ENCODE data around the gene ZNF575. TPM values are rescaled to one million over a fixed set of nuclear protein-coding genes. Genes with fewer than 3 reads are reported as not detected.

Gene ZNF575
- total RNA-seq, 1 experiment from 2014 or later: 6.5 TPM

DNA sequence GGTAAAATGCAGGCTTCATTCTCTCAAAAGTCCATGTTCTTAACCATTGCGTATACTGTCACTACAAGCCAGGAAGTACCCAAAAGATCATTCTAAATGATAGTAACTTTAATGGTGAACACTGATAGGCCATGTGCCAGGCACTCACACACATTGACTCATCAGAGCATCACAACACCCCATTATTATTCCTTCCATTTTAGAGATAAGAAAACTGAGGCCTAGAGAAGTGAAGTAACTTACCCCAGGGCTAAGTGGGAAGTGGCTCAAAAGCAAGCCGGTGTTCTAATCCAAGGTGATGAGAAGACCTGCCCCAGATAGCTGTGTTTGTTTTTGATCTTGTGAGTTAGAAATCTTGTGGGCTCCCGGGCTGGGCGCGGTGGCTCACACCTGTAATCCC lies 27.0 kb upstream of the ZNF575 start:
- Histone ChIP-seq H4K20me1 (ENCODE audit: insufficient read depth) (no peaks in the 10 kb centered on the region), H2AFZ (no peak overlapping the region), H3F3A (ENCODE audit: insufficient read depth, low read depth) (peaks cover 28% of the 10 kb centered on the region; the same call in 1 of the 2 replicates), H3K9me2 (ENCODE audit: insufficient read depth) (no peaks in the 10 kb centered on the region), H3K4me3 (no peak overlapping the region), H3K4me1 (replicated peaks; ENCODE audit: insufficient read depth) (peaks cover 11% of the 10 kb centered on the region), H3K27ac (peak overlapping the region; percentile 63), H3K27me3 (ENCODE audit: insufficient read depth, low read depth) (no peaks in the 10 kb centered on the region), H3K4me2 (no peak overlapping the region), H3K9me3 (ENCODE audit: insufficient read depth, low read depth) (no peaks in the 10 kb centered on the region), H3K79me2 (ENCODE audit: low read depth) (peaks cover 14% of the 10 kb centered on the region), H3K36me3 (ENCODE audit: low read depth) (peaks cover 1% of the 10 kb centered on the region; the same call in 1 of the 2 replicates)
- TF ChIP-seq EZH2 (IDR thresholded peaks at IDR 0.05; ENCODE audit: low read depth): no peak
- TF ChIP-seq CTCF (conservative IDR thresholded peaks at IDR 0.05): no peak
- POLR2A ChIA-PET (ENCODE audit: unreplicated experiment): interaction anchor here (0.6 kb wide), 2 partner anchors 29 to 200 kb away, joined by 8 to 9 read pairs; no protein-coding TSS in a partner anchor
- no peak for DNase-seq
- intact Hi-C loops (cut with micrococcal nuclease; ENCODE audit: unreplicated experiment): no loop called here
- no TSS peak for BruUV-seq (replicated peaks)
- CTCF ChIA-PET: no interaction called here

DNA sequence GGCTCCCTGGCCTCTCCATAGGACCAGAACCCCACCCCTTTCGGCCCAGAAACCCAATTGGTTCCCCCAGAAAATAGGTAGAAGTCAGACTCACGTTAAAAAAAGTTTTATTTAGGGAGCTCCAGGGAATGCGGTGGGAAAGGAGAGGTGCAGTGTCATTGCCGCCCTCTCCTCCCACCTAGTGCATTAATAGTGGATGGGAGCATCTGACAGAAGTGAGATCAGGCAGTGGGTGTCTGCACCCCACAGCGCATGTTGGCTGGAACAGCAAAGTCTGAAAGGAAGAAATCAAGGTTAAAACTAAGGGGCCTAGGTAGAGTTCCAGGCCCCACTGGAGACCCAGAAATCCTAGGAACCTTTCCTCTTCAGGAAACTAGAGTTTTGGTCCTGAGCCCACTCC lies 26.4 kb upstream of the ZNF575 start:
- H2AFZ ChIP-seq: no peak overlapping the region
- no peak overlapping the region for H3K4me3 ChIP-seq
- TF ChIP-seq EZH2 (IDR thresholded peaks at IDR 0.05; ENCODE audit: low read depth) (no peak), CTCF (conservative IDR thresholded peaks at IDR 0.05) (no peak)
- H3K27me3 ChIP-seq (ENCODE audit: insufficient read depth, low read depth): no peaks in the 10 kb centered on the region
- H3K4me2 ChIP-seq: no peak overlapping the region
- H3K27ac ChIP-seq: no peak overlapping the region
- no peak for DNase-seq
- peaks cover 11% of the 10 kb centered on the region for H3K4me1 ChIP-seq (replicated peaks; ENCODE audit: insufficient read depth)
- H3K79me2 ChIP-seq (ENCODE audit: low read depth): peaks cover 14% of the 10 kb centered on the region
- POLR2A ChIA-PET (ENCODE audit: unreplicated experiment): no interaction called here
- H3K9me3 ChIP-seq (ENCODE audit: insufficient read depth, low read depth): no peaks in the 10 kb centered on the region
- no TSS peak for BruUV-seq (replicated peaks)
- no peaks in the 10 kb centered on the region for H3K9me2 ChIP-seq (ENCODE audit: insufficient read depth)
- CTCF ChIA-PET: no interaction called here
- peaks cover 33% of the 10 kb centered on the region; the same call in 1 of the 2 replicates for H3F3A ChIP-seq (ENCODE audit: insufficient read depth, low read depth)
- no peaks in the 10 kb centered on the region for H4K20me1 ChIP-seq (ENCODE audit: insufficient read depth)
- peaks cover 8% of the 10 kb centered on the region; the same call in 1 of the 2 replicates for H3K36me3 ChIP-seq (ENCODE audit: low read depth)
- intact Hi-C loops (cut with micrococcal nuclease; ENCODE audit: unreplicated experiment): no loop called here

DNA sequence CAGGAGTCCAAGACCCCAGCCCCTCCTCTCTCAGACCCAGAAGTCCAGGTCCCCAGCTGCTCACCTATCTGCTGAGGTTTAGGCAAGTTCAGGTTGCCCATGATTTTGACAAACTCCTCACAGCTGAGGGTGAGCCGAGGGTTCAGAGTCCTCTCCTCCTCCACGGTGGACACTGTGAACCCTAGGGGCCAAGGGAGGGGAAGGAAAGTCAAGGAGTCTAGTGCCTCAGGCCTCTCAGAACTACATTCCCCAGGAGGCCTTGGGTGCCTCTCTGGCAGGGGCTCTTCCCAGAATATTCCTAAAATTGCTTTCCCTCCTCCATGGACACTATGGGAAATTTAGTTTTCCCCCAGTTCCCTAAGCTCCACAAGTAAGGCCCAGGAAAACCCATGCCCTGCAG lies 25.1 kb upstream of the ZNF575 start:
- peaks cover 33% of the 10 kb centered on the region; the same call in 1 of the 2 replicates for H3F3A ChIP-seq (ENCODE audit: insufficient read depth, low read depth)
- no peak overlapping the region for H2AFZ ChIP-seq
- H3K36me3 ChIP-seq (ENCODE audit: low read depth): peaks cover 9% of the 10 kb centered on the region; the same call in 1 of the 2 replicates
- no peak overlapping the region for H3K27ac ChIP-seq
- TF ChIP-seq EZH2 (IDR thresholded peaks at IDR 0.05; ENCODE audit: low read depth) (no peak), CTCF (conservative IDR thresholded peaks at IDR 0.05) (no peak)
- no peak overlapping the region for H3K4me3 ChIP-seq
- no TSS peak for BruUV-seq (replicated peaks)
- H3K9me2 ChIP-seq (ENCODE audit: insufficient read depth): no peaks in the 10 kb centered on the region
- peaks cover 11% of the 10 kb centered on the region for H3K4me1 ChIP-seq (replicated peaks; ENCODE audit: insufficient read depth)
- intact Hi-C loops (cut with micrococcal nuclease; ENCODE audit: unreplicated experiment): no loop called here
- H3K9me3 ChIP-seq (ENCODE audit: insufficient read depth, low read depth): no peaks in the 10 kb centered on the region
- H4K20me1 ChIP-seq (ENCODE audit: insufficient read depth): no peaks in the 10 kb centered on the region
- DNase-seq: no peak
- ChIA-PET POLR2A (ENCODE audit: unreplicated experiment) (no interaction called here), CTCF (no interaction called here)
- no peaks in the 10 kb centered on the region for H3K27me3 ChIP-seq (ENCODE audit: insufficient read depth, low read depth)
- H3K79me2 ChIP-seq (ENCODE audit: low read depth): peaks cover 10% of the 10 kb centered on the region
- H3K4me2 ChIP-seq: no peak overlapping the region
